22Rv1 (cell line): ENCODE results near the gene CLDN5.

ENCODE experiments used
- ZFX ChIP-seq: fragments of 450-650 bp; IDR thresholded peaks from 2 replicates; pipeline ENCODE4 v1.6.1; 2017; ENCODE audit warnings: antibody characterized with exemption, borderline replicate concordance
- TF ChIP-seq, protein P1 (sequence below): fragments of 450-650 bp; IDR thresholded peaks from 2 replicates; pipeline ENCODE4 v1.5.1; 2017; ENCODE audit warnings: mild to moderate bottlenecking

DNA sequence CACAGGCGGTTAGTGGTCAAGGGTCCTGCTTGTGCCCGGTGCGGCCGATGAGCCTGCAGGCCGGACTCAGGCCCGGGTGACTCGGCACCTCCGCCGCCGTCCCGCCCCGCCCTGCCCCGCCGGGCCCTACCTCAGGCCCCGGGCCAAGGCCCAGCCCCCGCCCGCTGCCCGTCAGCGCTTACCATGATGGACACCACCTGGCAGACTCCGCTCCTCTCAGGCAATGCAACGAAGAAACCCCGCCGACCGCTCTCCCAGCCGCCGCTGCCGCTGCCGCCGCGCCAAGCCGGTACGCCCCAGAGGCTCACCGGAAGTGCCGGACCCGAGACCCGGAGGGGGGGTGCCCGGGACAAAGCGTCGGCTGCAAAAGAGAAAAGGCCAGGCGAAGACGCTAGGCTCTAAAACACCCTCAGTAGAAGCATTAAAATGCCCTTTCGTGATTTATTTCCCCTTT lies 45.3 kb downstream of the CLDN5 start, which contains the start of gene UFD1:
- TF ChIP-seq, protein P1, sequence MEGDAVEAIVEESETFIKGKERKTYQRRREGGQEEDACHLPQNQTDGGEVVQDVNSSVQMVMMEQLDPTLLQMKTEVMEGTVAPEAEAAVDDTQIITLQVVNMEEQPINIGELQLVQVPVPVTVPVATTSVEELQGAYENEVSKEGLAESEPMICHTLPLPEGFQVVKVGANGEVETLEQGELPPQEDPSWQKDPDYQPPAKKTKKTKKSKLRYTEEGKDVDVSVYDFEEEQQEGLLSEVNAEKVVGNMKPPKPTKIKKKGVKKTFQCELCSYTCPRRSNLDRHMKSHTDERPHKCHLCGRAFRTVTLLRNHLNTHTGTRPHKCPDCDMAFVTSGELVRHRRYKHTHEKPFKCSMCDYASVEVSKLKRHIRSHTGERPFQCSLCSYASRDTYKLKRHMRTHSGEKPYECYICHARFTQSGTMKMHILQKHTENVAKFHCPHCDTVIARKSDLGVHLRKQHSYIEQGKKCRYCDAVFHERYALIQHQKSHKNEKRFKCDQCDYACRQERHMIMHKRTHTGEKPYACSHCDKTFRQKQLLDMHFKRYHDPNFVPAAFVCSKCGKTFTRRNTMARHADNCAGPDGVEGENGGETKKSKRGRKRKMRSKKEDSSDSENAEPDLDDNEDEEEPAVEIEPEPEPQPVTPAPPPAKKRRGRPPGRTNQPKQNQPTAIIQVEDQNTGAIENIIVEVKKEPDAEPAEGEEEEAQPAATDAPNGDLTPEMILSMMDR: no peak
- TF ChIP-seq ZFX: no peak
